Activated naive CD4-positive, alpha-beta T cell treated with anti-CD3 and anti-CD28 coated beads, Interleukin-2, amount 50 U/mL, for 24 hours (primary cell): ENCODE results near the gene GNG14.
"Not testable (repeated sequence)": the region's sequence is repeated elsewhere in the genome, so short reads cannot be mapped to it uniquely, and the experiment has no call there.

Experiments used
- H3K27ac Mint-ChIP-seq: one replicate; pipeline ENCODE4 v1.8.0; 2021; ENCODE audit warnings: mild to moderate bottlenecking, mixed read lengths
- H3K27me3 Mint-ChIP-seq: one replicate; pipeline ENCODE4 v1.8.0; 2021; ENCODE audit warnings: mixed read lengths
- H3K36me3 Mint-ChIP-seq: one replicate; pipeline ENCODE4 v1.8.0; 2021; ENCODE audit warnings: mixed read lengths
- H3K4me1 Mint-ChIP-seq: one replicate; pipeline ENCODE4 v1.8.0; 2021; ENCODE audit warnings: mixed read lengths
- H3K4me3 Mint-ChIP-seq: one replicate; pipeline ENCODE4 v1.8.0; 2021; ENCODE audit warnings: mild to moderate bottlenecking, mixed read lengths
- H3K9me3 Mint-ChIP-seq: one replicate; pipeline ENCODE4 v1.8.0; 2021; ENCODE audit warnings: mixed read lengths

The GNG14 gene

DNA sequence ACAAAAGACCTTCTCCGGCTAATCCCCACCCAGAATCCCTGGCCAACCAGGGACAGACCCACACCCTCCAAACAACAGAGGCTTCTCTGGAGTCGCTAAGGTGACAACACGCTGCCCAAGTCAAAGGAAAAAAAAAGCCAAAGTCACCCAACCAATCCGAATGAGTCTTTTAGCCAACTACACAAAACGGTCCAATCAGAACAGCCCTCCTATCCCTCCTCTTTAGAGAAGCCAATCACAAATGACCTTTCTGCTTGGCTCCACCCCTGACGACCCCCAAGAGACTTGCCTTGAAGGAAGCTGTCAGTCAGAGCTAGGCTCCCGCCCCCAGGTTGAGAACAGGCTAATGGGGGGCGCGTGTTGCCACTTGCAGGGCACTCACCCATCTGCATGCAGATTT lies 15.2 kb downstream of the GNG14 start:
- H3K9me3 Mint-ChIP-seq: no peaks in the 10 kb centered on the region
- H3K27me3 Mint-ChIP-seq: no peaks in the 10 kb centered on the region
- no peak overlapping the region for H3K4me3 Mint-ChIP-seq
- peak overlapping the region; percentile 30 for H3K27ac Mint-ChIP-seq
- H3K36me3 Mint-ChIP-seq: peaks cover 8% of the 10 kb centered on the region
- H3K4me1 Mint-ChIP-seq: peaks cover 6% of the 10 kb centered on the region

DNA sequence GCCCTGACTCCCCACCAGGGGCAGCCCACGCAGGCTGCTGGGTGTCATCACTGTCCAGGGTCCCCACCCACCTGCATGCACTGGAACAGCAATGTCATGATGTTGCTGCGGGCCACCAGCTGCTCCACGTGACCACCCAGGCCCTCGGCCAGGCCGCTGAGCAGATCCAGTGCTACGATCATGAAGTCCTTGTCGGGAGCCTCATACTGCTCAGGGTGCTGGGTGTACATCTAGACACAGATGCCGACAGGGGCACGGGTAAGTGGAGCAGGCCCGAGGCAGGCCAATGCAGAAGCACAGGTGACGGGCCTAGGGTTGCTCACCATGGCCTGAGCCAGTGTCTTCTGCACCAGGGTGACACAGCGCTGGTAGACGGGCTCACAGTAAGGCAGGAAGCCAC lies 17.4 kb downstream of the GNG14 start:
- Mint-ChIP-seq H3K27me3 (no peaks in the 10 kb centered on the region), H3K4me1 (no peaks in the 10 kb centered on the region), H3K36me3 (peaks cover 8% of the 10 kb centered on the region), H3K9me3 (no peaks in the 10 kb centered on the region), H3K4me3 (no peak overlapping the region), H3K27ac (no peak overlapping the region)

DNA sequence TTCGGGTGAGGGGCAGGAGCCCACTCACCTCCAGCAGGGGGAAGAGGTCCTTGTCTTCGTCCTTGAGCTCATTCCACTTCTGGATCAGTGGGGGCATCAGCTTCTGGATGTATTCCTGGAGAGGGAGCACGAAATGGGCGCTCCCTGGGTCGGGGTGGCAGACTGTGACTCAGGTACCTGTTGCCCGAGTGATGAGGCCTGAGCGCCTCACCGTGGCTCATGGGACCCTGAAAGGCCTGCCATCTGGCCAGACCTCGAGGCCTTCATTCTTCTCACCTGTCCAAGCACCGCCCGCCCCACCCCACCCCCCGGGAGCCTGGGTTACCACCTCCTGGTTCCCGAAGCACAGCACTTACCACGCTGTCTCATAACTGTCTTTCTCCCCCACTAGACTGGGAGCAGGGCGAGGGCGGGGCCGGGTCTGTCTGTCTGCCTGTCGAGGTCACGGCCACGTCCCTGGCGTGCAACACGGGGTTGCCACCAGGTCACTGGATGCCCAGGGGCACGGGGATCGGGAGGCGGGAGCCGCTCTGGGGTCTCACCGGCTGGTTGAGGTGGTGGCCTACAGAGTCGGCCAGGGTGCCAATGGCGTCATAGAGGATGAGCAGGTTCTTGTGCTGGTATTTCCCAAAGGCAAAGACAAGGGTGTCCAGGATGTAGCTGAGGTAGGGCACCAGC lies 18.0 kb downstream of the GNG14 start:
- no peaks in the 10 kb centered on the region for H3K27me3 Mint-ChIP-seq
- no peaks in the 10 kb centered on the region for H3K9me3 Mint-ChIP-seq
- H3K4me1 Mint-ChIP-seq: no peaks in the 10 kb centered on the region
- no peak overlapping the region for H3K27ac Mint-ChIP-seq
- H3K36me3 Mint-ChIP-seq: peaks cover 11% of the 10 kb centered on the region
- no peak overlapping the region for H3K4me3 Mint-ChIP-seq

- H3K4me3 Mint-ChIP-seq: no peak overlapping the region
- peaks cover 11% of the 10 kb centered on the region for H3K36me3 Mint-ChIP-seq
- no peaks in the 10 kb centered on the region for H3K4me1 Mint-ChIP-seq
- no peaks in the 10 kb centered on the region for H3K27me3 Mint-ChIP-seq
- H3K9me3 Mint-ChIP-seq: no peaks in the 10 kb centered on the region
- no peak overlapping the region for H3K27ac Mint-ChIP-seq
Measured at GRCh38 chr19:12706332-12706718, 18.5 kb downstream of the GNG14 start.

- H3K4me1 Mint-ChIP-seq: no peaks in the 10 kb centered on the region
- H3K36me3 Mint-ChIP-seq: peaks cover 5% of the 10 kb centered on the region
- no peak overlapping the region for H3K27ac Mint-ChIP-seq
- no peaks in the 10 kb centered on the region for H3K9me3 Mint-ChIP-seq
- no peaks in the 10 kb centered on the region for H3K27me3 Mint-ChIP-seq
- no peak overlapping the region for H3K4me3 Mint-ChIP-seq
Measured at GRCh38 chr19:12708641-12709040, 20.8 kb downstream of the GNG14 start.

DNA sequence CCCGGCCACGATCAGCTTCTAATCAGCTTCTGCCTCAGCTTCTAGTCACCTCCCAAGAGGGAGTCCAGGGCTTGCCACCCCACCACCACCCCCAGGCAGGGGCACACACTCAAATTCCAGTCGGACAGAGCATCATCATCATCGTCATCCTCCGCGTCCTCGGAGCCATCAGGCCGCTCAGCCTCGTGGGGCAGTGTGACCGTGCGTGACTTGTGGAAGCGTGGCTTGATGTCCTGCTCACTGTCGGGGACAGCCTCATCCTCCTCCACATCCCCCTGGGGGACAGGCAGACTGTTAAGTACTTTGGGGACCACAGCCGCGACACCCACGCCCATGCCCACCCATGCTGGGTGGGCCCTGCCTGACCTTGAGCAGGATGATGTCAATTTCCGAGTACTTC lies 23.4 kb downstream of the GNG14 start:
- H3K27me3 Mint-ChIP-seq: no peaks in the 10 kb centered on the region
- peaks cover 7% of the 10 kb centered on the region for H3K36me3 Mint-ChIP-seq
- no peak overlapping the region for H3K27ac Mint-ChIP-seq
- H3K4me1 Mint-ChIP-seq: no peaks in the 10 kb centered on the region
- no peak overlapping the region for H3K4me3 Mint-ChIP-seq
- no peaks in the 10 kb centered on the region for H3K9me3 Mint-ChIP-seq

DNA sequence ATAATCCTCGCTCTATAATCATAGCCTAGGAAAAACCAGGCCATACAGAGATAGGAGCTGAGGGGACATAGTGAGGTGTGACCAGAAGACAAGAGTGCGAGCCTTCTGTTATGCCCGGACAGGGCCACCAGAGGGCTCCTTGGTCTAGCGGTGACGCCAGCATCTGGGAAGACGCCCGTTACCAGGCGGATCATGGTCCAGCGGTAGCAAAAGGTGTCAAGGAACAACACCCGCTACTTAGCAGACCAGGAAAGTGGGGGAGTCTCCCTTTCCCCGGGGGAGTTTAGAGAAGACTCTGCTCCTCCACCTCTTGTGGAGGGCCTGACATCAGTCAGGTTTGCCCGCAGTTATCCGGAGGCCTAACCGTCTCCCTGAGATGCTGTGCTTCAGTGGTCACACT lies 24.3 kb downstream of the GNG14 start:
- H3K4me3 Mint-ChIP-seq, H3K27ac Mint-ChIP-seq, H3K36me3 Mint-ChIP-seq, H3K9me3 Mint-ChIP-seq, H3K4me1 Mint-ChIP-seq, H3K27me3 Mint-ChIP-seq: not testable (repeated sequence)

GRCh38 chr19:12713304-12713703 lies 25.5 kb downstream of the GNG14 start:
- H3K4me1 Mint-ChIP-seq, H3K4me3 Mint-ChIP-seq, H3K27ac Mint-ChIP-seq, H3K36me3 Mint-ChIP-seq, H3K9me3 Mint-ChIP-seq, H3K27me3 Mint-ChIP-seq: not testable (repeated sequence)

DNA sequence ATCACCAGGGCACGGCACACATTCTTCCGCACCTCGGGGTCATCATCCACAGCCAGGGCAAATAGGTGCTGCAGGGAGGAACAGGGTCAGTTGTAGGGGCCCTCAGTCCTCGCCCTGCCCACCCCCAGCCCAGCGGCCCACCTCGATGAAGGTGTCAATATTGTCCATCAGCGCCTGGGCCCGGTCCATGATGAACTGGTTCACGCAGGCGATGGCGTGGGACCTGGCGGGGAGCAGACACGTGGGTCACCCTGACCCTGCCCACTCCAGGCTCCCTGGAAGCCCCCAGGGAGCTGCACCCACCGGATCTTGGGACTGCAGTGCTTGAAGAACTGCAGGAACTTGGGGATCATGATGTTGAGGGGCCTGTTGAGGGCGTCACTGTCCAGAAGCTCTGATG lies 27.3 kb downstream of the GNG14 start:
- Mint-ChIP-seq H3K9me3 (no peaks in the 10 kb centered on the region), H3K4me3 (no peak overlapping the region), H3K27ac (no peak overlapping the region), H3K36me3 (peaks cover 8% of the 10 kb centered on the region), H3K4me1 (peaks cover 11% of the 10 kb centered on the region), H3K27me3 (no peaks in the 10 kb centered on the region)

DNA sequence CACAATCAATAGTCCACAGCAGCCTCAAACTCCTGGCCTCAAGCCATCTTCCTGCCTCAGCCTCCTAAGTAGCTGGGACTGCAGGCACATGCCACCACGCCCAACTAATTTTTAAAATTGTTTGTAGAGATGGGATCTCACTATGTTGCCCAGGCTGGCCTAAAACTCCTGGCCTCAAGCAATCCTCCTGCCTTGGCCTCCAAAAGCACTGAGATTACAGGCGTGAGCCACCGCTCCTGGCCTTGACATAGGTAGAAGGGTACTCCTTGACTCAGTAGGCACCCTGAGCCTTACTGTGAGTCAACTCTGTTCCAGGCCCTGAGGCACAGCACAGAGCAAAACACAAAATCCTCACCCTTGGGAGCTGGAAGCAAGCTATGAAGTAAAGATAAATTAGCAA lies 28.1 kb downstream of the GNG14 start:
- H3K36me3 Mint-ChIP-seq: peaks cover 6% of the 10 kb centered on the region

DNA sequence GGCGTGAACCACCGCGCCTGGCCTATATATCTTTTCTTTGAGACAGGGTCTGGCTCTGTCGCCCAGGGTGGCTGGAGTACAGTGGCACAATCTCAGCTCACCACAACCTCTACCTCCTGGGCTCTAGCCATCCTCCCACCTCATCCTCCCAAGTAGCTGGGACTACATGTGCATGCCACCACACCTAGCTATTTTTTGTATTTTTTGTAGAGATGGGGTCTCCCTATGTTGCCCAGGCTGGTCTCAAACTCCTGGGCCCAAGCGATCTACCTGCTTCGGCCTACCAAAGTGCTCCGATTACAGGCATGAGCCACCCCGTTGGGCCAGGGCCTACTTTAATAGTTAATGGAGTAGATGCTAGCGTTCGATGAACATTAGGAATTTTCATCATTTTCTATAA lies 32.5 kb downstream of the GNG14 start:
- Mint-ChIP-seq H3K9me3 (no peaks in the 10 kb centered on the region), H3K27ac (peak overlapping the region; percentile 83), H3K27me3 (no peaks in the 10 kb centered on the region), H3K4me1 (peaks cover 33% of the 10 kb centered on the region), H3K4me3 (peak overlapping the region; percentile 91), H3K36me3 (peaks cover 13% of the 10 kb centered on the region)

More for the DNA sequence above, 28.1 kb downstream of the GNG14 start:
- H3K9me3 Mint-ChIP-seq: no peaks in the 10 kb centered on the region
- H3K27me3 Mint-ChIP-seq: no peaks in the 10 kb centered on the region
- peaks cover 17% of the 10 kb centered on the region for H3K4me1 Mint-ChIP-seq
- peak overlapping the region; percentile 12 for H3K27ac Mint-ChIP-seq
- no peak overlapping the region for H3K4me3 Mint-ChIP-seq

- Mint-ChIP-seq H3K4me3 (peak overlapping the region; percentile 91), H3K4me1 (peaks cover 33% of the 10 kb centered on the region), H3K27me3 (no peaks in the 10 kb centered on the region), H3K36me3 (peaks cover 13% of the 10 kb centered on the region), H3K27ac (peak overlapping the region; percentile 83), H3K9me3 (no peaks in the 10 kb centered on the region)
Measured at GRCh38 chr19:12720851-12721655, 33.3 kb downstream of the GNG14 start.

GRCh38 chr19:12721656-12722565 lies 34.1 kb downstream of the GNG14 start:
- H3K4me3 Mint-ChIP-seq: peak overlapping the region; percentile 98
- peaks cover 38% of the 10 kb centered on the region for H3K4me1 Mint-ChIP-seq
- peak overlapping the region; percentile 77 for H3K27ac Mint-ChIP-seq
- H3K36me3 Mint-ChIP-seq: peaks cover 11% of the 10 kb centered on the region
- H3K9me3 Mint-ChIP-seq: no peaks in the 10 kb centered on the region
- no peaks in the 10 kb centered on the region for H3K27me3 Mint-ChIP-seq

- Mint-ChIP-seq H3K27me3 (no peaks in the 10 kb centered on the region), H3K4me3 (peak overlapping the region; percentile 98), H3K9me3 (no peaks in the 10 kb centered on the region), H3K36me3 (peaks cover 11% of the 10 kb centered on the region), H3K27ac (peak overlapping the region; percentile 95), H3K4me1 (peaks cover 38% of the 10 kb centered on the region)
Measured at GRCh38 chr19:12722566-12723380, 35.0 kb downstream of the GNG14 start.

GRCh38 chr19:12723381-12723640 lies 35.5 kb downstream of the GNG14 start:
- Mint-ChIP-seq H3K4me1 (peaks cover 37% of the 10 kb centered on the region), H3K4me3 (peak overlapping the region; percentile 98), H3K27ac (peak overlapping the region; percentile 95), H3K27me3 (no peaks in the 10 kb centered on the region), H3K36me3 (peaks cover 11% of the 10 kb centered on the region), H3K9me3 (no peaks in the 10 kb centered on the region)
